HG03139 (cell line): ENCODE measurements around the gene MACROD1.

Experiments
- ATAC-seq: cut with Tn5 transposase; IDR thresholded peaks from one replicate; pipeline ENCODE4 v1.9.1; 2021; ENCODE audit not compliant: unreplicated experiment

The MACROD1 gene

GRCh38 chr11:64093233-64094039 lies 72.5 kb downstream of the MACROD1 start:
- no peak for ATAC-seq

GRCh38 chr11:64092761-64093136 lies 73.2 kb downstream of the MACROD1 start:
- no peak for ATAC-seq

GRCh38 chr11:64092111-64092760 lies 73.7 kb downstream of the MACROD1 start:
- no peak for ATAC-seq

GRCh38 chr11:64090806-64091516 lies 75.0 kb downstream of the MACROD1 start:
- no peak for ATAC-seq

- no peak for ATAC-seq
These were observed 75.8 kb downstream of the MACROD1 start for GRCh38 chr11:64089915-64090805.

- ATAC-seq = no peak
These were observed 76.4 kb downstream of the MACROD1 start for GRCh38 chr11:64089493-64089892.

- no peak for ATAC-seq
These were observed 76.9 kb downstream of the MACROD1 start for GRCh38 chr11:64089027-64089360.

- no peak for ATAC-seq
These were observed 77.5 kb downstream of the MACROD1 start for GRCh38 chr11:64088162-64089026.

- no peak for ATAC-seq
These were observed 79.4 kb downstream of the MACROD1 start for GRCh38 chr11:64086258-64087123.

- no peak for ATAC-seq
These were observed 80.0 kb downstream of the MACROD1 start for GRCh38 chr11:64085906-64086257.

GRCh38 chr11:64084951-64085710 lies 80.8 kb downstream of the MACROD1 start:
- ATAC-seq = no peak

- ATAC-seq = no peak
These were observed 81.6 kb downstream of the MACROD1 start for GRCh38 chr11:64084146-64084950.

- no peak for ATAC-seq
These were observed 82.4 kb downstream of the MACROD1 start for GRCh38 chr11:64083398-64084080.

GRCh38 chr11:64081745-64082442 lies 84.0 kb downstream of the MACROD1 start:
- no peak for ATAC-seq

- ATAC-seq = no peak
These were observed 85.5 kb downstream of the MACROD1 start for GRCh38 chr11:64080390-64080789.

- ATAC-seq = no peak
These were observed 87.0 kb downstream of the MACROD1 start for GRCh38 chr11:64078905-64079304.

GRCh38 chr11:64078284-64078683 lies 87.6 kb downstream of the MACROD1 start:
- ATAC-seq = no peak
